Activated T-helper 17 cell treated with anti-CD3 and anti-CD28 coated beads, Interleukin-2, amount 50 U/mL, for 72 hours (primary cell): ENCODE data around the gene LCP2. TPM values are rescaled to one million over a fixed set of nuclear protein-coding genes. Genes with fewer than 3 reads are reported as not detected.
A peak's percentile ranks its signal among the peaks of the same experiment; 100 is the strongest.
"Not testable (repeated sequence)": the region's sequence is repeated elsewhere in the genome, so short reads cannot be mapped to it uniquely, and the experiment has no call there.

Experiments
- ATAC-seq: fragments of 150-1000 bp; cut with Tn5 transposase; replicated peaks from 2 replicates; pipeline ENCODE4 v1.10.0; 2021; ENCODE audit warnings: mild to moderate bottlenecking, moderate library complexity
- H3K27ac Mint-ChIP-seq: one replicate; pipeline ENCODE4 v1.8.0; 2022; ENCODE audit warnings: mixed read lengths
- H3K27me3 Mint-ChIP-seq: one replicate; pipeline ENCODE4 v1.8.0; 2022; ENCODE audit warnings: mixed read lengths
- H3K36me3 Mint-ChIP-seq: one replicate; pipeline ENCODE4 v1.8.0; 2022; ENCODE audit warnings: low read depth, mild to moderate bottlenecking, mixed read lengths
- H3K4me1 Mint-ChIP-seq: one replicate; pipeline ENCODE4 v1.8.0; 2022; ENCODE audit warnings: mixed read lengths
- H3K4me3 Mint-ChIP-seq: one replicate; pipeline ENCODE4 v1.8.0; 2022; ENCODE audit warnings: mild to moderate bottlenecking, mixed read lengths
- H3K9me3 Mint-ChIP-seq: one replicate; pipeline ENCODE4 v1.8.0; 2022; ENCODE audit warnings: mixed read lengths
- total RNA-seq, 2 donors: library from RNA; stranded (reverse); gene quantifications; one replicate each; pipeline ENCODE4 v1.2.3, GENCODE V29; 2022

Gene LCP2
- total RNA-seq, 2 donors from 2014 or later = 202 to 204 TPM

DNA sequence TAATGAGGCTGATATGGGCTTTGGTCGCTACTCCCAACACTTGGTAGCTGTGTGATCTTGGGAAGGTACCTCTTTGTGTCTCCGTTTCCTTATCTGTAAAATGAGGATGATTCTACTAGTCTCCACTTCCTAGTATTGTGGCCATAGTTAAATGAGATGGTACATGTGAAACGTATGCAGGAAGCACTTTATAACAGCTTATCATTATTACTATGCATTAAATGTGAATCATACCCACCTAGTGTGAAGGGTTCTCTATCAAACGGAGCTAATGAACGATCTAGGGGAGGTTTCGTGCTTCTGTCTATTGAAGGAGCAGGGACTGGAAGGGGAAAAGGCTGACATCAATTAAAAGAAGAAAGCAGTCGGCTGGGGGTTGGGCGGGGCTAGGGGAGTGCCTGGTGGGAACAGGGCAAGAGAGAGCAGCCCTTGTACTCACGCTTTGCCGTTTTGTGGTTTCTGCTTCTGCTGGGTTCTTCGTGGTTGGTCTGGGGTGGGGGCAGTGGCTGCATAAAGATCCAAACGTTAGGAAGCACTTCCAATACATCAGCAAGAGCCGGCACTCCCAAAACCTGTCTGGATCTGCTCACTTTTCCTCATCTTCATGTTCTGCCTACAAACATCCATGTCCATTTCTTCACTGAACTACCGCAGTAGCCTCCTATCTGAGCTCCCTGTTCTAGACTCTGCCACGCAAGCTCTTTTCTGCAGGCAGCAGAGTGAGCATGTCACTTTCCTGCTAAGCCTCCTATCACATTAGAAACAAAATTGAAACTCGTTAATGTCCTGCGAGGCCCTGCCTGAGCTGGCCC lies 30.8 kb downstream of the LCP2 start:
- Mint-ChIP-seq H3K4me1 (peaks cover 72% of the 10 kb centered on the region), H3K27ac (peak overlapping the region; percentile 84), H3K4me3 (peak overlapping the region; percentile 70), H3K9me3 (no peaks in the 10 kb centered on the region), H3K36me3 (peaks cover 100% of the 10 kb centered on the region), H3K27me3 (no peaks in the 10 kb centered on the region)
- peak; percentile 22 for ATAC-seq

DNA sequence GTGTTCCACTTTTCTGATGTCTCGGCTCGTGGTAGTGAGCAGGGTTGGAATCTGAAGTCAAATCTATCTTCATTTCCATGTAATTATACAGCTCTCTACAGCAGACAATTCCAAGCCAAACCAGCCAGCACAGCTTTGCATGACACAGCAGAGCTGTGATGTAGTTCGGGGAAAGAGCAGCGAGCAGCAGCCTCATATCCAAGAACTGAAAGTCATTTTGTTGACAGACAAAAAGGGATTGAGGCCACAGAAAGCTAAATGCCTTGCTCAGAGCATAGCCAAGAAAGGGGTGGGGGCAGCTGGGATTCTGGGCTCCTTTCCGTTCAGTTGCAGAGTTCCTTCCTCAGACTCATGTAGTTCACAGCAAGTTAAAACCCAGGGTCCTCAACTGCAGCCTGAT lies 32.1 kb downstream of the LCP2 start:
- H3K4me3 Mint-ChIP-seq = peak overlapping the region; percentile 70
- H3K36me3 Mint-ChIP-seq = peaks cover 100% of the 10 kb centered on the region
- peak overlapping the region; percentile 77 for H3K27ac Mint-ChIP-seq
- H3K27me3 Mint-ChIP-seq = no peaks in the 10 kb centered on the region
- ATAC-seq = no peak
- peaks cover 64% of the 10 kb centered on the region for H3K4me1 Mint-ChIP-seq
- H3K9me3 Mint-ChIP-seq = no peaks in the 10 kb centered on the region

DNA sequence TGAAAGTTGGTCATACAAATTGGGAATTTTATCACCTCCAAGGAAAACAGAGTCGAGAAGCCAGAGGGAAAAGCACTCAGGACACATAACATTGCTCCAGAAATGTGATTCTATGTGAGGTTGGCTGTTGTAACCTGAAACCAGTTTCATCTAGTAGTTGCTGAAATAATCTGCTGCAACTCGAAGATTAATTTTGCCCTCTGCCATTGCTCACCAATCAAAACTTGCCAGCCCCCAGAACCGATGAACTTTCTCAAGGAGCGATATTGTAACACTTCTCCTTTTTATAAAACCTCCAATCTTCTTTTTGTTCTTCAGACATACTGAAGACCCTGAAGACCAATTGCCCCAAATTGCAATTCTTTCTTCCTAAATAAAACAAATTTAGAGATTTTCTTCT lies 33.7 kb downstream of the LCP2 start:
- H3K27ac Mint-ChIP-seq = peak overlapping the region; percentile 91
- no peaks in the 10 kb centered on the region for H3K27me3 Mint-ChIP-seq
- H3K9me3 Mint-ChIP-seq = no peaks in the 10 kb centered on the region
- peak overlapping the region; percentile 70 for H3K4me3 Mint-ChIP-seq
- peaks cover 100% of the 10 kb centered on the region for H3K36me3 Mint-ChIP-seq
- H3K4me1 Mint-ChIP-seq = peaks cover 57% of the 10 kb centered on the region
- ATAC-seq = no peak

DNA sequence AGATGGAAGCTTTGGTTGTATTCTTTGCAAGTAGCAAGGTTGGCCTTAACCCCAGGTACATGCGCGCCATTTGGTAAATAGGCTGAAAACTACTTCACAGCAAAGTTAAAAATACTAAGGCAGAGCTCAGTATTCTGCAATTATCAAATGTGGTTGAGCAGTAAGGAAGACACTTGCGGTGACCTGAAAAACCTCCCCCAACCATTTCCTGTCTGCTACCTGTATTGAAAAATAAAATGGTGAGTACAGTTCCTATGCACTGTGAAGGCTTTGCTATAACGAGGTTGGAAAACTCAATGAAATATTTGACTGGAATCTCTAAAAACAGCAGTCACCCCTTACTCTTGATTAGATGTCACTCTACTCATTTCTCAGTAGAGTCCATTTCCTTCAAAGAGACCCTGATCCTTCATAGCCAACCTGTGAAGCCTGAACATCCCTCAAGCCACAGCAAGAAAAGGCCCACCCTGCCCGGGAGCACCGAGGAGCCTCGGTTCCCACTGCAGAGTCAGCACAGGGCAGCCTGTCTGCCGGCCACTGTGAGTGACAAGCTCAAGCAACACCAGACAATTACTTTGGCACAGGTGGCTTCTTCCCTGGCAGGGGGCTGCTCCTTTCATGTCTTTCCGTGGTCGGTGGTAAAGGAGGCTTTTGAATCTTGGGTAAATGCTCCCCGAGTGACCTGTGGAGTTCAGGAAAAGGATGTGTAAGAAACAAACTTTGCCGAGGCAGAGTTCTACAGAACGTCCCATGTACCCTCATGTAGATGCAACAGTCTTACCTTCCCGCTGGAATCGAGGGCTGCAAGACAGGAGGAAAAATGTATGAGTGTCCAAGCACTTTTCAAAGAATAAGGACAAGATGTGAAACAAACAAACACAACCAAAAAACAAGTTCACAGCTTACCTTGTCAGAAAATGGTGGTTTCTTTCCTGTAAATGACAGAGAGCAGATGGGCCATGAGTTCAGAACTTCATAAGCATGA lies 35.2 kb downstream of the LCP2 start:
- peak overlapping the region; percentile 91 for H3K27ac Mint-ChIP-seq
- H3K4me1 Mint-ChIP-seq = peaks cover 45% of the 10 kb centered on the region
- H3K4me3 Mint-ChIP-seq = peak overlapping the region; percentile 70
- ATAC-seq = peak; percentile 40
- H3K27me3 Mint-ChIP-seq = no peaks in the 10 kb centered on the region
- H3K36me3 Mint-ChIP-seq = peaks cover 100% of the 10 kb centered on the region
- no peaks in the 10 kb centered on the region for H3K9me3 Mint-ChIP-seq

DNA sequence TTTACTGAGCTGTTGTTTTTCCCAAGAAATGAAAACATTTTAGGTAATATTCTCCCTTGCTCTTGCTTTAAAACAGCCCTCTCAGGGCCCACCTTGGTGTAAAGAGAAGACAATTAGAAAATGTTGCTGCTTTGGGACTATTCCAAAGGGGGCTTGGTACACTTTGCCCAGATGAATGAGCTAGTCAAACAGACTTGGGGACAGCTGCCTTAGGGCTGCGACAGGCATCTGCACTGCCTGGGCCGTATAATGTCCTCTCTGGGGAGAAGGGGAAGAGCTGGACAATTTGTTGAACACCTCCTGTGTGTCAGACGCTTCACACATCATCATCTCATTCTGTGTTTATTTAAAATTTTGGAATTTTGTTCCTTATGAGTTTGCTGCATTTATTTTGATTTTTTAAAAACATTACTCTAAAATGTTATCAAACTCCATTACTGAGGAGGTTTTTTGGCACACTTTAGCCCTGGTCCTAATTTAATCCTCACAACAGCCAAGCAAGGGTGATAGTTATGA lies 36.0 kb downstream of the LCP2 start:
- H3K27me3 Mint-ChIP-seq = no peaks in the 10 kb centered on the region
- peaks cover 100% of the 10 kb centered on the region for H3K36me3 Mint-ChIP-seq
- no peaks in the 10 kb centered on the region for H3K9me3 Mint-ChIP-seq
- peak overlapping the region; percentile 91 for H3K27ac Mint-ChIP-seq
- H3K4me1 Mint-ChIP-seq = peaks cover 38% of the 10 kb centered on the region
- no peak for ATAC-seq
- H3K4me3 Mint-ChIP-seq = peak overlapping the region; percentile 70

DNA sequence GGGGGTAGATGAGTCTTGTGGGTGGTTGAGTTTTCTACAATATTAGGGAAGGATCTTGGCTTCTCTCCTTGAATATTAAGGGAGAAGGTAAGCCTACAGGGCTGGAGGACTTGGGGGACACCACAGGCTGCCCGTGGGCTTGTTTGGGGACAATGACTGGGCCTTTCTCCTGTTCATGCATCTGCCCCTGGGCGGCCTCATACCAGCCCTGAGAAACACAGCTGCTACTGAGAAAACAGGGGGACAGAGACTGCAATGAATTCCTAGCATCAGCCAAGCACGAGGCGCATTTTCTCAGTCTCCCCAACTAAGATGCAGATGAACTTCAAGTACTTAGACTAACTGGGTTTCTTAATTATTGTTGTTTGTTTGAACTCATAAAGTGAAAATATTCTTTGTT lies 40.2 kb downstream of the LCP2 start:
- H3K36me3 Mint-ChIP-seq = peaks cover 100% of the 10 kb centered on the region
- peaks cover 31% of the 10 kb centered on the region for H3K4me1 Mint-ChIP-seq
- peak overlapping the region; percentile 61 for H3K27ac Mint-ChIP-seq
- ATAC-seq = no peak
- H3K27me3 Mint-ChIP-seq = no peaks in the 10 kb centered on the region
- H3K4me3 Mint-ChIP-seq = no peak overlapping the region
- H3K9me3 Mint-ChIP-seq = no peaks in the 10 kb centered on the region

DNA sequence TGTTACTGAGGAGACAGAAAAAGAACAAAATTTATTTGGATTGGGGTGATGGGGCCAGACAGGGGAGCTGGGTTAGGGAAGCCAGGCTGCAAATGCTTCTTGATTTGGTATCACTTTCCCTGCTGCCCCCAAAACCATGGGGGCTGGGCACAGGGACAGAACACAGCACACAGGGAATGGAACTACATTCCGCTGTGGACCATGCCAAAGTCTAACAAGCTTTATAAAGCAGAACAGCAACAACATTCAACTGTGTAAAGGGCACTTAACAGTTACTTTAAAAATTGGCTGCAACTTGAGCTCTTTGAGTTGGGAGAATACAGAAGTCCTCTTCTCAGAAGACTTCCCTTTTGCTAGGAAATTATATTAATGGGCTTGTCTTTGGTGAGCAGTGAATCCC lies 41.0 kb downstream of the LCP2 start:
- ATAC-seq = no peak
- Mint-ChIP-seq H3K4me3 (no peak overlapping the region), H3K9me3 (no peaks in the 10 kb centered on the region), H3K27ac (peak overlapping the region; percentile 61), H3K4me1 (peaks cover 27% of the 10 kb centered on the region), H3K27me3 (no peaks in the 10 kb centered on the region), H3K36me3 (peaks cover 100% of the 10 kb centered on the region)

DNA sequence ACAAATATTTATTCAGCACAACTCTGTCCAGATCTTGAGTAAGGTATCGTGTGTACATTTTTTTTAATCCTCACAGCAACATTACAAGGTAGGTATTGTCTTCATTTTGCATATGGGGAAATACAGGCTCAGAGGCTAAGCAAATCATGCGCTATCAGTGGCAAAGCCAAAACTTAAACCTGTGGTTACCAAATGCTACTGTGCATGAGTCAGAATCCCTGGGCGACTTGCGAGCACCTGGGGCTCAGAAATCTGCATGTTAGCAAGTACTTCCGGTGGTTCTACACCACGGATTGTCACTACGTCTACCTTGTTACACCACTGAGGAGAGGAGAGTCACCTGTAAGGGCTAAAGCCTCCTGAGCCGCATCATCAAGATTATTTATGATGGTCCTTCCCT lies 43.5 kb downstream of the LCP2 start:
- Mint-ChIP-seq H3K27me3 (no peaks in the 10 kb centered on the region), H3K27ac (peak overlapping the region; percentile 34), H3K36me3 (peaks cover 100% of the 10 kb centered on the region), H3K4me1 (peaks cover 21% of the 10 kb centered on the region), H3K4me3 (peak overlapping the region; percentile 23), H3K9me3 (no peaks in the 10 kb centered on the region)
- peak; percentile 97 for ATAC-seq

DNA sequence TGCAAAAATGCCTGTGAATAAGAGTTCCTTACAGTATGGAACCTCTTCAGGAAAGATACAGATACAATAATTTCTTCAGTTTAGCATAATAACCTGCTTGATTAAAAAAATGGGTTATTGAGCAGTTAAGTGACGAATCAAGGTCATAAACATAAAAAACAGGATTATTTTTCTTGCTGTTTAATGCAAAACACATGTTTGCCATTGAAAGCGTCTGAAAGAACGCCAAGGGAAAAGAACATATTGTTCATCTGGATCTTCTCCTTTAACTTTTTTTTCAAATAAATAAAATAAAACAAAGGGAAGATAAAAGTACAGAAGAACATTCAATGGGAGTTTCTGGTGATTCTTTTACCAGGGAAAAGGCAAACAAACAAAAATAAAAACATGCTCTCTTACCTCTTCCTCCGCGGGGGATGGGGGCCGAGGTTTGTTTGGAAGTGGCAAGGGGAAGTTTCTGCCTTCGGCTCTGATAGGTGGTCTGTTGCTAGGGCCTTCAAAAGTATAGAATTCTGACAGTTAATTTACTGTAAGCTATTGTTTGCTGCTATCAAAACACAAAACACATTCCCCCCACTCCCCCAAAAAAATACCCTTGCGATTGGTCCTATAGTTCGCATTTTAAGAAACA lies 44.7 kb downstream of the LCP2 start:
- Mint-ChIP-seq H3K27ac (peak overlapping the region; percentile 34), H3K9me3 (no peaks in the 10 kb centered on the region), H3K36me3 (peaks cover 100% of the 10 kb centered on the region), H3K4me1 (peaks cover 26% of the 10 kb centered on the region), H3K27me3 (no peaks in the 10 kb centered on the region), H3K4me3 (no peak overlapping the region)
- ATAC-seq = no peak

DNA sequence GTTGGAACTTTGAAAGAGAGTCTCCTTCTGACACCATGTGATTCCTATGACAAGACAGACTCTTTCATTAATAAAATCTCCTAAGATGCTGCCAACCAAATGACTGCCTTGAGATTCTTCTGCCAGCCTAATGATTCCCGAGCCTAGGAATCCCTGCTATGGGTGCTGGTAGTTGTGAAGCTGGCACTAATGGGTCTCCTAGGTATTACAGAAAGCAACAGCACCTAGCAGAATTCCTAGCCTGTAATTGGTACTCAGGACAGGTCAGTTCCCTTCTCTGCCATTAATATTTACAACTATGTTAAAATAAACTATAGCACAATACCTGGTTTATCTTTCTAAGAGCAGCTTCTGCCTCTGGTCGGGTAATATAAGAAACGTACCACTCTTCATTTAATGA lies 45.5 kb downstream of the LCP2 start:
- no peaks in the 10 kb centered on the region for H3K27me3 Mint-ChIP-seq
- H3K36me3 Mint-ChIP-seq = peaks cover 100% of the 10 kb centered on the region
- no peak for ATAC-seq
- H3K4me1 Mint-ChIP-seq = peaks cover 26% of the 10 kb centered on the region
- no peaks in the 10 kb centered on the region for H3K9me3 Mint-ChIP-seq
- no peak overlapping the region for H3K27ac Mint-ChIP-seq
- no peak overlapping the region for H3K4me3 Mint-ChIP-seq

DNA sequence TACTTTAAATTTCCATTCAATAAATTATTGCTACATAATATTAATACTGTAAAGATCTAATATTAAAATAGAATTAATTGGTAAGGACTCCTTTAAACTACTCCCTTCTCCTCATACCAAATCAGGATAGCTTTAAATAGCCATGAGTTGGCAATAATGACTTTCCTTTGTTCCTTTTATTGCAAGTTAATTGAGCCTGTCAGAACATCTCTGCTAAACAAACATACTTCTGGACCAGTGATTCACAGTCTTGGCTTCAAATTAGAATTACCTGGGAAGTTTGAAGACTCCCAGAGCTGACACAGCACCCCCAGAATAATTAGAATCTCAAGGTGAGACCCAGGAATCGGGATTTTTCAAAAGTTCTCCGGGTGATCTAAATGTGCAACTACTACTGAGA lies 46.1 kb downstream of the LCP2 start:
- no peaks in the 10 kb centered on the region for H3K27me3 Mint-ChIP-seq
- H3K4me3 Mint-ChIP-seq = no peak overlapping the region

DNA sequence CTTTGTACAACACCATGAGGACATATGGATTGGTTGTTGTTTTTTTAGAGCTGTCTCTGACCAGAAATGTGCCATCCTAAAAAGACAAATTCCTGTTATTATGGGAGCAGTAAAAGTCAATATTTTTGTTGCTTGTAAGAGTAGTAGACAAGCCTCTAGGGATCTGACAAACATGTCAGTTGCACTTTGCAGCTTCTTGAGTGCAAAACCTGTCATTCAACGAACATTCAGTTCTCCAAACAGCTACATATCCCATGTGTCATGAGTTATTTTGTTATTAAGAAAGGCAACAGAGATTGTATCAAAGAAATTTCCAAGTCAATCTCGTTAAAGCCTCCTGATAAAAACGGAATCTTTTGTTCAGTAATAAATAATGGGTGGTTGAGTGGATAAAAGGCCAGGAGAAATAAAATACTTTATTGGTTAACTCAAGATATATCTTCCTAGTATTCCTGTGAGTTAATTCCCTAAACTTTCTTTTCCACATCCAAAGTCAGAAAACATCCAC lies 46.7 kb downstream of the LCP2 start:
- ATAC-seq = no peak
- Mint-ChIP-seq H3K4me1 (peaks cover 22% of the 10 kb centered on the region), H3K36me3 (peaks cover 100% of the 10 kb centered on the region), H3K27ac (no peak overlapping the region), H3K9me3 (peaks cover 5% of the 10 kb centered on the region), H3K27me3 (no peaks in the 10 kb centered on the region), H3K4me3 (no peak overlapping the region)

More for the DNA sequence above, 46.1 kb downstream of the LCP2 start:
- Mint-ChIP-seq H3K36me3 (peaks cover 100% of the 10 kb centered on the region), H3K4me1 (peaks cover 26% of the 10 kb centered on the region), H3K9me3 (peaks cover 1% of the 10 kb centered on the region), H3K27ac (no peak overlapping the region)
- ATAC-seq = no peak

DNA sequence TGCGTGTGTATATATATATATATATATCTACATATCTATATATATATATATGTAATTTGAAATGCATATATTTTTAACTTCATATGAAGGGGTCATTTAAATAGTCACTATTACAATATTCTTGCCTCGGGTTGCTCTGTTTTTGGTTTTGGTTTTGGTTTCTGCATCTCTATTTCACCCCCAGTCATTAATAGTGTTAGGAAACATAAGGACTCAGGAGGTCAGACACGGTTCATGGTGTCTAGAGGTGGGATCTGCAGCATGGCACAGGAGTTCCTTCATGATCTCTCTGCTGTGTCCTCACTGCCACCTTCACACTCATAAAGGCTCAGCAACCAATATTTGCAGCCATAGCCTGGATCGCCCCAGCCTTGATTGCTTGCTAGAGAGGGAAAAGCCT lies 48.2 kb downstream of the LCP2 start:
- Mint-ChIP-seq H3K27ac (peak overlapping the region; percentile 1), H3K4me3 (no peak overlapping the region), H3K4me1 (peaks cover 19% of the 10 kb centered on the region), H3K36me3 (peaks cover 92% of the 10 kb centered on the region), H3K27me3 (no peaks in the 10 kb centered on the region), H3K9me3 (peaks cover 5% of the 10 kb centered on the region)
- no peak for ATAC-seq

DNA sequence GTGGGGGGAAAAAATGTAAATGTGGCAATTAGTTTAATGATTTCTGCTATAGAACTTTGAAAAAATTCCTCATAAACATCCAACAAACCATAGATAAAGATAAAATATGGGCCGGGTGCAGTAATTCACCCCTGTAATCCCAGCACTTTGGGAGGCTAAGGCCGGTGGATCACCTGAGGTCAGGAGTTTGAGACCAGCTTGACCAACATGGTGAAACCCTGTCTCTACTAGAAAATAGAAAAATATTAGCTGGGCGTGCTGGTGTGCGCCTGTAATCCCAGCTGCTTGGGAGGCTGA lies 48.7 kb downstream of the LCP2 start:
- peaks cover 14% of the 10 kb centered on the region for H3K4me1 Mint-ChIP-seq
- not testable (repeated sequence) for H3K9me3 Mint-ChIP-seq, H3K27me3 Mint-ChIP-seq, ATAC-seq
- H3K4me3 Mint-ChIP-seq = peak overlapping the region; percentile 0
- peak overlapping the region; percentile 18 for H3K27ac Mint-ChIP-seq
- peaks cover 87% of the 10 kb centered on the region for H3K36me3 Mint-ChIP-seq
